OCI-LY1 (cell line): ENCODE measurements around the gene STX2.
A peak's percentile ranks its signal among the peaks of the same experiment; 100 is the strongest.

ENCODE experiments used
- H2AFZ ChIP-seq: fragments of 200-600 bp; sonication (generic), shearing (Covaris generic); 2 replicates; pipeline ENCODE4 v1.6.0; 2014; ENCODE audit warnings: antibody characterized with exemption, mild to moderate bottlenecking, low read length
- H3F3A ChIP-seq: fragments of 200-600 bp; sonication (generic), shearing (Covaris generic); 2 replicates; pipeline ENCODE4 v1.6.0; 2014; ENCODE audit warnings: mild to moderate bottlenecking, antibody characterized with exemption, low read length, moderate library complexity; ENCODE audit not compliant: insufficient read depth
- H3K27ac ChIP-seq: fragments of 200-600 bp; sonication (generic); 2 replicates; pipeline ENCODE4 v1.5.1; 2014; ENCODE audit warnings: low read length, mixed run types, mild to moderate bottlenecking, low read depth; ENCODE audit not compliant: poor library complexity, severe bottlenecking
- H3K27me3 ChIP-seq: fragments of 200-600 bp; sonication (generic); 2 replicates; pipeline ENCODE4 v1.6.0; 2014; ENCODE audit warnings: antibody characterized with exemption, mild to moderate bottlenecking, low read length, moderate library complexity; ENCODE audit not compliant: insufficient read depth
- H3K36me3 ChIP-seq: fragments of 200-600 bp; sonication (generic); 2 replicates; pipeline ENCODE4 v1.6.1; 2014; ENCODE audit warnings: mild to moderate bottlenecking, antibody characterized with exemption, low read length, moderate library complexity, mixed read lengths; ENCODE audit not compliant: insufficient read depth
- H3K4me1 ChIP-seq: fragments of 200-600 bp; sonication (generic); 2 replicates; pipeline ENCODE4 v1.5.1; 2014; ENCODE audit warnings: mild to moderate bottlenecking, low read length, moderate library complexity; ENCODE audit not compliant: insufficient read depth, severe bottlenecking
- H3K4me2 ChIP-seq: fragments of 200-600 bp; sonication (generic), shearing (Covaris generic); 2 replicates; pipeline ENCODE4 v1.6.1; 2014; ENCODE audit warnings: low read length
- H3K4me3 ChIP-seq: fragments of 200-600 bp; sonication (generic); 2 replicates; pipeline ENCODE4 v1.5.1; 2014; ENCODE audit warnings: low read length, low read depth, mild to moderate bottlenecking, mixed read lengths; ENCODE audit not compliant: poor library complexity, severe bottlenecking
- H3K79me2 ChIP-seq: fragments of 200-600 bp; shearing (Covaris generic); 2 replicates; pipeline ENCODE4 v1.6.1; 2016; ENCODE audit warnings: mixed run types, low read length, mixed read lengths; ENCODE audit not compliant: insufficient read depth
- H3K9ac ChIP-seq: fragments of 200-600 bp; sonication (generic), shearing (Covaris generic); 2 replicates; pipeline ENCODE4 v1.6.1; 2014; ENCODE audit warnings: mild to moderate bottlenecking, low read length, mixed read lengths
- H3K9me2 ChIP-seq: fragments of 200-600 bp; sonication (generic), shearing (Covaris generic); 2 replicates; pipeline ENCODE4 v1.6.1; 2014; ENCODE audit warnings: low read depth, mild to moderate bottlenecking, low read length, mixed read lengths
- H3K9me3 ChIP-seq: fragments of 200-600 bp; shearing (Covaris generic); 2 replicates; pipeline ENCODE4 v1.6.1; 2014; ENCODE audit warnings: low read length, mixed read lengths
- H4K20me1 ChIP-seq: fragments of 200-600 bp; sonication (generic), shearing (Covaris generic); 2 replicates; pipeline ENCODE4 v1.6.0; 2016; ENCODE audit warnings: mild to moderate bottlenecking, low read length; ENCODE audit not compliant: insufficient read depth
- EZH2 ChIP-seq: fragments of 200-600 bp; sonication (generic), shearing (Covaris generic); IDR thresholded peaks from 2 replicates; pipeline ENCODE4 v1.8.0; 2017; ENCODE audit warnings: borderline replicate concordance, mixed run types, mild to moderate bottlenecking, antibody characterized with exemption, low read length, moderate library complexity, mixed read lengths
- TF ChIP-seq, protein P1 (sequence below): fragments of 200-600 bp; sonication (generic), shearing (Covaris generic); IDR thresholded peaks from 2 replicates; pipeline ENCODE4 v1.5.1; 2017; ENCODE audit warnings: mild to moderate bottlenecking, antibody characterized with exemption, low read length, moderate library complexity, mixed read lengths

The STX2 gene

DNA sequence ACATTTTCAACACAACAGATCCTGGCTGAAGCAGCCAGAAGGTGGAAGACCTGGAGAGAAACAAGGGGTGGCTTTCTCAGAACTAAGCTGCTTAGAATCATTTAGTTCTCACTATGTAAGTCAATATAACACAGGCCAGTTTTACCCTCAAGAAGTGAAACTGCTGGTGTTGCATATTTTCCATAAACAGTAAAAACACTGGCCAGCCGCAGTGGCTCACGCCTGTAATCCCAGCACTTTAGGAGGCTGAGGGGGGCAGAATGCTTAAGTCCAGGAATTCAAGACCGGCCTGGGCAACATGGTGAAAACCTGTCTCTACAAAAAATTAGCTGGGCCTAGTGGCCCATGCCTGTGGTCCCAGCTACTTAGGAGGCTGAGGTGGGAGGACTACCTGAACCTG lies 11.6 kb downstream of the STX2 start:
- Histone ChIP-seq H3K4me2 (no peak overlapping the region), H4K20me1 (no peaks in the 10 kb centered on the region), H3K79me2 (no peaks in the 10 kb centered on the region; the same call in 1 of the 2 replicates), H2AFZ (no peak overlapping the region), H3K9me2 (no peaks in the 10 kb centered on the region), H3K9ac (no peak overlapping the region), H3K9me3 (no peaks in the 10 kb centered on the region), H3F3A (no peaks in the 10 kb centered on the region), H3K4me3 (no peak overlapping the region), H3K27me3 (no peaks in the 10 kb centered on the region), H3K36me3 (peaks cover 20% of the 10 kb centered on the region), H3K27ac (peak overlapping the region; percentile 66), H3K4me1 (peaks cover 48% of the 10 kb centered on the region)
- TF ChIP-seq EZH2, result no peak
- TF ChIP-seq, protein P1, sequence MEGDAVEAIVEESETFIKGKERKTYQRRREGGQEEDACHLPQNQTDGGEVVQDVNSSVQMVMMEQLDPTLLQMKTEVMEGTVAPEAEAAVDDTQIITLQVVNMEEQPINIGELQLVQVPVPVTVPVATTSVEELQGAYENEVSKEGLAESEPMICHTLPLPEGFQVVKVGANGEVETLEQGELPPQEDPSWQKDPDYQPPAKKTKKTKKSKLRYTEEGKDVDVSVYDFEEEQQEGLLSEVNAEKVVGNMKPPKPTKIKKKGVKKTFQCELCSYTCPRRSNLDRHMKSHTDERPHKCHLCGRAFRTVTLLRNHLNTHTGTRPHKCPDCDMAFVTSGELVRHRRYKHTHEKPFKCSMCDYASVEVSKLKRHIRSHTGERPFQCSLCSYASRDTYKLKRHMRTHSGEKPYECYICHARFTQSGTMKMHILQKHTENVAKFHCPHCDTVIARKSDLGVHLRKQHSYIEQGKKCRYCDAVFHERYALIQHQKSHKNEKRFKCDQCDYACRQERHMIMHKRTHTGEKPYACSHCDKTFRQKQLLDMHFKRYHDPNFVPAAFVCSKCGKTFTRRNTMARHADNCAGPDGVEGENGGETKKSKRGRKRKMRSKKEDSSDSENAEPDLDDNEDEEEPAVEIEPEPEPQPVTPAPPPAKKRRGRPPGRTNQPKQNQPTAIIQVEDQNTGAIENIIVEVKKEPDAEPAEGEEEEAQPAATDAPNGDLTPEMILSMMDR, result no peak

DNA sequence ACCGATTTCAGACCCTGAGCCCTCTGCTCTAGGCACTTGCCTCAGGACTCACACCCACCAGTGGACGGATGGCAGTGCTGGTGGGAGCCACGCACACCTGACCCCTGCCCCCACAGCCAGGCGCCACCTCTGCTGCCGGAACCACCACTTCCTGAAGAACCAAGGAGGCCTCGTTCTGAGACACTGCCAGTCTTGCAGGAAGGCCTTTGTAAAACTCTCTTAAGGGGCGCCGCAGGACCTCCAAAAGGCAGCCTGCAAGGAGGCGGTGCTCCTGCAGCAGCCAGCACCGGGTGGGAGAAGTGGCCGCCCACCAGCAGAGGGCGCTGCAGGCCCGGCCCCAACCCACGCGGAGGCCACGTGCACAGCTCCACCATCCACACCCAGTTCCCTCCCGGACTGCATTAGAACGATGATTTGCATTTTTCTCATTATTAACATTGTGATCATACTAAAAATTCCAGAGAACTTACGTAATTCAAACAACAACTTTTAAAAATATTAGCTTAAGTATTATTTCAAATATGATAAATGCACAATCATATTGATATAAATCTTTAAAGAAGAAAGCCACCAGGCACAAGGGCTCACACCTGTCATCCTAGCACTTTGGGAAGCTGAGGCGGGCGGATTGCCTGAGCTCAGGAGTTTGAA lies 12.8 kb downstream of the STX2 start:
- Histone ChIP-seq H3K4me1 (peaks cover 47% of the 10 kb centered on the region), H4K20me1 (no peaks in the 10 kb centered on the region), H3K4me2 (no peak overlapping the region; the same call in 1 of the 2 replicates), H2AFZ (no peak overlapping the region), H3K36me3 (peaks cover 26% of the 10 kb centered on the region), H3K27ac (no peak overlapping the region), H3K9me2 (no peaks in the 10 kb centered on the region), H3K4me3 (no peak overlapping the region), H3K27me3 (no peaks in the 10 kb centered on the region), H3K9me3 (no peaks in the 10 kb centered on the region), H3K9ac (no peak overlapping the region), H3K79me2 (no peaks in the 10 kb centered on the region; the same call in 1 of the 2 replicates), H3F3A (no peaks in the 10 kb centered on the region)
- no peak for TF ChIP-seq EZH2
- TF ChIP-seq, protein P1, result peak; percentile 93

DNA sequence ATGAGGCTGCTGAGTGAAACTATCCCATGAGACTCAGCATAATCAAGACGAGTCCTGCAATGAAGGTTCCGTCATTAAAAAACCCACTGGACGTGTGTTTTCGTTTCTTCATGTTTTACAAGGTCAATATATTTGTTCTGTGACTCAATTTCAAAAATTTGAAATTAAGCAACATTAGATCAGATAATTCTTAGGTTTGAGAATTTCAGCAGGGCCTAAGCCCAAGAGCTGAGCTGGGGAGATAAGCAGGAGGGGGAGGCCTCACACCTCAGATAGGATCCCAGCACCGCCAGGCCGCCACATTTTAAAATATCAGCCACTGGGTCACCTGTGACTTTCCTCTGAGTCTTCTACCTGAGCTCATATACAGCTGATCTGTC lies 13.3 kb downstream of the STX2 start:
- H3K4me3 ChIP-seq, result no peak overlapping the region
- H3K9ac ChIP-seq, result no peak overlapping the region
- H2AFZ ChIP-seq, result no peak overlapping the region
- H3K36me3 ChIP-seq, result peaks cover 31% of the 10 kb centered on the region
- no peaks in the 10 kb centered on the region for H3K79me2 ChIP-seq
- H3K4me2 ChIP-seq, result no peak overlapping the region; the same call in 1 of the 2 replicates
- TF ChIP-seq EZH2, result no peak
- TF ChIP-seq, protein P1, result no peak
- H4K20me1 ChIP-seq, result no peaks in the 10 kb centered on the region
- H3K9me3 ChIP-seq, result no peaks in the 10 kb centered on the region
- no peaks in the 10 kb centered on the region for H3K27me3 ChIP-seq
- H3K4me1 ChIP-seq, result peaks cover 47% of the 10 kb centered on the region
- no peak overlapping the region for H3K27ac ChIP-seq
- H3F3A ChIP-seq, result no peaks in the 10 kb centered on the region
- no peaks in the 10 kb centered on the region for H3K9me2 ChIP-seq
